IPS-18a (cell line): ENCODE results near the gene PARM1.
"Not testable (repeated sequence)": the region's sequence is repeated elsewhere in the genome, so short reads cannot be mapped to it uniquely, and the experiment has no call there.

Experiments used
- H3K27ac ChIP-seq: one replicate; pipeline ENCODE4 v1.5.1; 2013; ENCODE audit warnings: low read length
- H3K27me3 ChIP-seq: one replicate; pipeline ENCODE4 v1.6.1; 2013; ENCODE audit warnings: mild to moderate bottlenecking, low read length; ENCODE audit not compliant: control insufficient read depth, insufficient read depth
- H3K36me3 ChIP-seq: one replicate; pipeline ENCODE4 v1.6.1; 2013; ENCODE audit warnings: low read depth, low read length; ENCODE audit not compliant: control insufficient read depth
- H3K4me1 ChIP-seq: one replicate; pipeline ENCODE4 v1.6.1; 2013; ENCODE audit warnings: low read depth, low read length; ENCODE audit not compliant: control insufficient read depth
- H3K4me3 ChIP-seq: one replicate; pipeline ENCODE4 v1.5.1; 2013; ENCODE audit warnings: low read length
- H3K9ac ChIP-seq: one replicate; pipeline ENCODE4 v1.6.1; 2013; ENCODE audit warnings: mild to moderate bottlenecking, low read length, moderate library complexity
- H3K9me3 ChIP-seq: one replicate; pipeline ENCODE4 v1.6.1; 2013; ENCODE audit warnings: low read depth, low read length; ENCODE audit not compliant: control insufficient read depth

Gene PARM1

GRCh38 chr4:74990276-74990875 lies 57.5 kb downstream of the PARM1 start:
- no peaks in the 10 kb centered on the region for H3K36me3 ChIP-seq
- H3K27ac ChIP-seq = no peak overlapping the region
- H3K4me3 ChIP-seq = no peak overlapping the region
- H3K9ac ChIP-seq = no peak overlapping the region
- H3K9me3 ChIP-seq = no peaks in the 10 kb centered on the region
- H3K4me1 ChIP-seq = no peaks in the 10 kb centered on the region
- no peaks in the 10 kb centered on the region for H3K27me3 ChIP-seq

- H3K27me3 ChIP-seq, H3K9me3 ChIP-seq, H3K36me3 ChIP-seq, H3K4me1 ChIP-seq, H3K27ac ChIP-seq, H3K9ac ChIP-seq, H3K4me3 ChIP-seq: not testable (repeated sequence)
Observed at GRCh38 chr4:74994436-74994835, 61.5 kb downstream of the PARM1 start.

GRCh38 chr4:74996996-74997395 lies 64.1 kb downstream of the PARM1 start:
- no peaks in the 10 kb centered on the region for H3K9me3 ChIP-seq
- no peaks in the 10 kb centered on the region for H3K36me3 ChIP-seq
- H3K27me3 ChIP-seq = no peaks in the 10 kb centered on the region
- H3K27ac ChIP-seq = no peak overlapping the region
- H3K9ac ChIP-seq = no peak overlapping the region
- no peak overlapping the region for H3K4me3 ChIP-seq
- no peaks in the 10 kb centered on the region for H3K4me1 ChIP-seq

GRCh38 chr4:74997948-74998729 lies 65.2 kb downstream of the PARM1 start:
- H3K36me3 ChIP-seq = no peaks in the 10 kb centered on the region

GRCh38 chr4:74999714-75000309 lies 66.9 kb downstream of the PARM1 start:
- Histone ChIP-seq H3K9me3 (no peaks in the 10 kb centered on the region), H3K27ac (no peak overlapping the region), H3K9ac (no peak overlapping the region), H3K36me3 (no peaks in the 10 kb centered on the region), H3K4me1 (no peaks in the 10 kb centered on the region), H3K27me3 (no peaks in the 10 kb centered on the region), H3K4me3 (no peak overlapping the region)

More at GRCh38 chr4:74997948-74998729, 65.2 kb downstream of the PARM1 start:
- Histone ChIP-seq H3K27me3 (no peaks in the 10 kb centered on the region), H3K4me3 (no peak overlapping the region), H3K9me3 (no peaks in the 10 kb centered on the region), H3K4me1 (no peaks in the 10 kb centered on the region), H3K9ac (no peak overlapping the region), H3K27ac (no peak overlapping the region)

GRCh38 chr4:75001871-75002270 lies 69.0 kb downstream of the PARM1 start:
- Histone ChIP-seq H3K9ac (no peak overlapping the region), H3K4me1 (no peaks in the 10 kb centered on the region), H3K4me3 (no peak overlapping the region), H3K27me3 (no peaks in the 10 kb centered on the region), H3K9me3 (no peaks in the 10 kb centered on the region), H3K36me3 (no peaks in the 10 kb centered on the region), H3K27ac (no peak overlapping the region)

- H3K9ac ChIP-seq = no peak overlapping the region
- H3K9me3 ChIP-seq = no peaks in the 10 kb centered on the region
- no peak overlapping the region for H3K27ac ChIP-seq
- no peaks in the 10 kb centered on the region for H3K36me3 ChIP-seq
- H3K27me3 ChIP-seq = no peaks in the 10 kb centered on the region
- H3K4me1 ChIP-seq = no peaks in the 10 kb centered on the region
- H3K4me3 ChIP-seq = no peak overlapping the region
Observed at GRCh38 chr4:75002381-75002780, 69.5 kb downstream of the PARM1 start.

- no peaks in the 10 kb centered on the region for H3K9me3 ChIP-seq
- no peaks in the 10 kb centered on the region for H3K36me3 ChIP-seq
- H3K9ac ChIP-seq = no peak overlapping the region
- H3K27ac ChIP-seq = no peak overlapping the region
- no peak overlapping the region for H3K4me3 ChIP-seq
- H3K27me3 ChIP-seq = no peaks in the 10 kb centered on the region
- H3K4me1 ChIP-seq = peaks cover 5% of the 10 kb centered on the region
Observed at GRCh38 chr4:75003979-75004378, 71.1 kb downstream of the PARM1 start.

- H3K4me1 ChIP-seq = peaks cover 5% of the 10 kb centered on the region
- no peak overlapping the region for H3K27ac ChIP-seq
- no peak overlapping the region for H3K4me3 ChIP-seq
- no peaks in the 10 kb centered on the region for H3K9me3 ChIP-seq
- H3K9ac ChIP-seq = no peak overlapping the region
- H3K27me3 ChIP-seq = no peaks in the 10 kb centered on the region
- no peaks in the 10 kb centered on the region for H3K36me3 ChIP-seq
Observed at GRCh38 chr4:75004755-75005668, 72.1 kb downstream of the PARM1 start.

GRCh38 chr4:75005727-75006126 lies 72.8 kb downstream of the PARM1 start:
- Histone ChIP-seq H3K4me1 (peaks cover 5% of the 10 kb centered on the region), H3K27ac (no peak overlapping the region), H3K4me3 (no peak overlapping the region)

GRCh38 chr4:75007891-75008290 lies 75.0 kb downstream of the PARM1 start:
- Histone ChIP-seq H3K9ac (no peak overlapping the region), H3K36me3 (no peaks in the 10 kb centered on the region), H3K27me3 (no peaks in the 10 kb centered on the region), H3K4me3 (no peak overlapping the region), H3K4me1 (peaks cover 5% of the 10 kb centered on the region), H3K27ac (no peak overlapping the region), H3K9me3 (no peaks in the 10 kb centered on the region)

More at GRCh38 chr4:75005727-75006126, 72.8 kb downstream of the PARM1 start:
- Histone ChIP-seq H3K36me3 (no peaks in the 10 kb centered on the region), H3K27me3 (no peaks in the 10 kb centered on the region), H3K9me3 (no peaks in the 10 kb centered on the region), H3K9ac (no peak overlapping the region)
